Right kidney (tissue), 1 donor: ENCODE results near the gene LRRN4.
"Not testable (repeated sequence)": the region's sequence is repeated elsewhere in the genome, so short reads cannot be mapped to it uniquely, and the experiment has no call there.

Experiments used
- DNase-seq: peaks from one replicate; pipeline ENCODE4 v3.0.0-alpha.2; 2016

Gene LRRN4

DNA sequence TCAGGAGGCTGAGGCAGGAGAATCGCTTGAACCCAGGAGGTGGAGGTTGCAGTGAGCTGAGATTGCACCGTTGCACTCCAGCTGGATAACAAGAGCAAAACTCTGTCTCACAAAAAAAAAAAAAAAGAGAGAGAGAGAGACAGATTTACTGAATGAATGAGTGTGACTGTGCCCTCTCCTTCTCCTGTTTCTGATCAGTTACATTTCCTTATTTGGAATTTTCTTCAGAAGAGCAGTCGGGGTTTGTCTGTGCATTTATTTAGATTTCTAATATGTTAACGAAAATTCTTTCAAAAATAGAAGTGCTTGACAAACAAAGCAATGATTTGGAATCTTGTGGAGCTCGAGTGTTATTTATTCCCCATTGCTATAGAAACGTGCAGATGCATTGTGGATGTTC lies 6.4 kb upstream of the LRRN4 start:
- DNase-seq: no peak

DNA sequence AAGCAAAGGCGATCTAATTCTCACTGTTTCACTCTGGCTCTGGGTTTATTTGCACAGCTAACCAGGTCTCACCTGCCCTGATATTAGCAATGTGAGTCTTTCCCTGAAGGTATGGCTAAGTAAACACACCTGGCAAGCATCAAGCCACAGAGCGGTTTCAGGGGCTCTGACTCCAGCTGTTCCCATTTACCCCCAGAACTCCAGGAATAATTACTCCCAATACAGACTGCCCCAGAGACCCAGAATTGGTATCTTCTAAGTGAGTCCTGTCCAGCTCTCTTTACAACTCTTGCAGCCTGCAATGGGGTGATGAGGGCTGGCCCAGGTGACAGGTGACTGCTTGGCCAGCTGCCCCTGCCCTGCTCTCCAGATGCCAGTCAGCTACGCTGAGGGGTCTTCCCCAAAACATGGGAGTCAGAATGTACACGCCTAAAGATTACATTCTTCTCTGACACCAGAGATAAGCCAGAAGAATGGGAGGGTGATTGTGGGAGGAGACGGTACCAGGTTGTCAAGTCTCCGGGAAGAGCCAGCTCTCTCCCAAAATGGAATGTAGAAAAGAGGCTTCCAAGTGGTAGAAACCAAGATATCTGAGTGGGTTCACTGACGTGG lies 4.9 kb upstream of the LRRN4 start:
- DNase-seq: peak; percentile 19

- no peak for DNase-seq
These were observed 3.8 kb upstream of the LRRN4 start for GRCh38 chr20:6057691-6058090.

GRCh38 chr20:6057139-6057538 lies 3.3 kb upstream of the LRRN4 start:
- no peak for DNase-seq

DNA sequence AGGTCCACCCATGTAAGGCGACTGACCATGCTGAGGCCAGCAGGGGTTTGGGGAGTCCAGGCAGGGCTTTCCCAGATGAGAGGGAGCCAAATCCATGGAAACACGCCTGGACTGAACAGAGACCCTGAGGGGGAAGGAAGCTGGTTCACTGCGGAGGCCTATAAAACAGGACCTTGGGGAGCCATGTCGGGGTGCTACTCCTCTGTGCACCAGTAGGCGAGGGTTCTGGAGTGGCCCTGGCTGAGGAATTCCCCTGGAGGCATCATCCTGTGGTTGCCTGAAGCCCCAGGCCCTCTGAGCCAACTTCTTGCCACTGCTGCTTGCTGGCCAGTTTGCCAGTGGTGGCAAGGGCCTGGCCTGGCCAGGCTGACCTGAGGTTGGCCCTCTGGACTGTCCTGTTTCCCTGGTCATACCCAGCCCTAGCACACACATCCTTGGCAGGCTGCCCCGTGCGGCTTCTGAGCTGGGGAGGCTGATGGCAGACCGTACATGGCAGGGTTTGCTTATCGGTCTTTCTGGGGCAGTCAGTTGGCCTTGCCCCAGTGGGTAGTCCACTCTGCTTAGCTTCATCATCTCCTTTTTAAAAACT lies 2.2 kb upstream of the LRRN4 start:
- DNase-seq: no peak

DNA sequence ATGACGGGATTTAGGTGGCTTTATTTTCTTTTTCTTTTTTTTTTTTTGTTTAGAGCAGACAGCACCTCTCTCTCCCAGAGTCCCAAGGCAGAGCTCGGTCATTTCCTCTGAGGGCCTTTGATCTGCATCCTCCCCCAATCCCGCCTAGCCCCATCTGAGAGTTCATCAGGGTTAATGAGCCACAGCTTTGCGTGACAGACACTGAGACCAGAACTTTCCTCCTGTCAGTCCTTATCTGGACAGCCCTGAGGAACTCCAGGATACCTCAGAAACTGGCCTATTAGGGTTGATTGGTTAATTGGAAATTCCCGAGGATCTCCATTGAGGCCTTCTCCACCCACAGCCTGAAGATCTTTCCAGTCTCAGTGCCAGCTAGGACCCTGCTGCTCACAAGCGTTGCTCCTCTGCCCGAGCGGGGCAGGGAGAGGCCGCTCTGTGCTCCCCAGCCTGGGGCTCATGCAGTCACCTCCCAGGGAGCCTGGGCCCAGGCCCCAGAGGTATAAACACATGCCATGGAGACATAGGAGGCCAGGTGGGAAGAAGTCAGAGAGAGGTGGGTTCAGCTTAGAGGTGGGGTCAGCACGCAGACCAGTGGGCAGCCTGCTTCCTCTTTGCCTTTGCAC lies 1.4 kb upstream of the LRRN4 start:
- DNase-seq: peak; percentile 50

GRCh38 chr20:6054689-6055051 lies 810 bp upstream of the LRRN4 start:
- DNase-seq: peak; percentile 19

GRCh38 chr20:6053064-6053775 lies 640 bp downstream of the LRRN4 start:
- DNase-seq: no peak

DNA sequence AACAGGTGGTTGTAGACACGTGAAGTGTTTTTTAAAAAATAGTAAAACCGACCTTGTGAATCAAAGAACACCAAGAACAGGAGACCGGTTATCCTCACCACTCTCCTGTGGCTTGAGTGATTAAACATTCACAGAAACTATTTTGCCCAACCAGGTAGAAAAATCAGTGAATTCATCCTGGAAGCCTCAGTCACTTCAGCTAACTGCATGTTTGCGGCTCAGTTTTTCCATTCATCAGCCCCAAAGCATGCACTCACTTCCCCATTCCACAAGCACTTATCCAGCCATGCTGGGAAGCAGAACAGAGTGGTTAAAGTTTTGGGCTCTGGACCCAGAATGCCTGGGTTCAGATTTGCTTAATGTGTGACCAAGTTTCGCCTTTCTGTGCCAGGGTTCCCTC lies 2.4 kb downstream of the LRRN4 start:
- no peak for DNase-seq

DNA sequence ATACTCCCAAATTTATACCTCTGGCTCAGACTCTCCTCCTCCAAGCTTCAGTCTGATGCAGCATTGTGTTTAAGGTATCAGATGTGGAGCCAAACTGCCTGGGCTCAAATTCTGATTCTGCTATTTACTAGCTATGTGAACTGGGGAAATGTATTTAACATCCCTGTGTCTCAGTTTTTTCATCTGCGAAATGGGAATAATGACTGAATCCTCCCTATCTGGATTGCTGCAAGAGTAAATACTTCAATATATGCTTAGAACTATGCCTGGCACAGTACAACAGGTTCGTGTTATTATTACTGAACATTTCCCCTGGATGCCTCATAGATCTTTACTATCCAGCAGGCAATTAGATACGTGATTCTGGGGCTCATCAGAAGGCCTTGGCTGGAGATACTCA lies 5.5 kb downstream of the LRRN4 start:
- no peak for DNase-seq

DNA sequence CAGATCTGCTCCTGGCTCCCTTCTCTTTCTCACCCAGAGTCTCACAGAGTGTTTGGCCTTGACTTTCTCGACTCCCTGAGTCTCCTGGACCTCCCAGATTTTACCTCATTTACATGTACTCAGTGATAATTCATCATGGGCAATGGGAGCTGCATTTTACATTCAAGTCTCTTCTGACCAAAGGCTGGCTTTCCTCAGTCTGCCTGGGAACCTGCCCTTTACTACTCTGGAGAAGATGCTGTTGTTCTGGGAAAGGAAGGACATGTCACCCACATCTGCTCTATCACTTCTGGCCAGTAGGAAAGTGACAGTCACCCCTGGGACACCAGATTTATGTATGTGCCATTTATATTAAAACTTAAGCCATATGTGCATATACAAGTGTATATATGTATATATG lies 7.4 kb downstream of the LRRN4 start:
- no peak for DNase-seq

DNA sequence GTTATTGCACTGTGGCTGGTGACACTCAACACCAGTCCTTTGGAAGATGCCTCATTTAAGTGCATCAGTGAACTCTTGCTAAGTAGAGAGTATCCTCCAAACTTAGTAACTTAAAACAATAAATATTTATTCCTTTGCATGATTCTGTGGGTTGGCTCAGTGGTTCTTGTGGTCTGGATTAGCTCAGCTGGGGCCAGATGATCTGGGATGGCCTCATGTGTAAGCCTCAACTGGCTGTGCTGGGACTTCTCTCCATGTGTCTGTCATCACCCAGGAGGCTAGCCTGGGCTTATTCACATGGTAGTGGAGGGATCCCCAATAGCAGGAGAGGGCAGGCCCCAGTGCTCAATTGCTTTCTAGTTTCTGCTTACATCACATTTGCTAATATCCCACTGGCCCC lies 8.3 kb downstream of the LRRN4 start:
- no peak for DNase-seq

DNA sequence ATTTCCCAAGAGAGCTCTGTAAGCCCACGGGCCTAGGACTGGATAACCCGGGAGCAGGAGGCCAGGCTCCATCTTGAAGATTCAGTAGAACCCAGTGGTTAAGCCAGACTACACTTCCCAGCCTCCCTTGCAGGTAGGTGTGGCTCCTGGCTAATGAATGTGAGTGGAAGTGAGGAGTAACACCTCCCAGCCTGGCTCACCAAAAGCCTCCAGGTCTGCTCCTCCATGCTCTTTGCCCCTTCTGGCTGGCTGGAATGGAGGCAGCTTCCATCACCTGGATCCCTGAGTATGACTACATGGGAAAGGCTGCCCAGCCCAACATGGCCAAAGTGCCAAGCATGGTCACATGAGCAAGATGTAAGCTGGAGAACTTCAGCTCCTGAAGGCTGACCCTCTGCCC lies 9.7 kb downstream of the LRRN4 start:
- no peak for DNase-seq

GRCh38 chr20:6041808-6042265 lies 12.0 kb downstream of the LRRN4 start:
- DNase-seq: no peak

GRCh38 chr20:6040958-6041807 lies 12.7 kb downstream of the LRRN4 start:
- peak; percentile 22 for DNase-seq

DNA sequence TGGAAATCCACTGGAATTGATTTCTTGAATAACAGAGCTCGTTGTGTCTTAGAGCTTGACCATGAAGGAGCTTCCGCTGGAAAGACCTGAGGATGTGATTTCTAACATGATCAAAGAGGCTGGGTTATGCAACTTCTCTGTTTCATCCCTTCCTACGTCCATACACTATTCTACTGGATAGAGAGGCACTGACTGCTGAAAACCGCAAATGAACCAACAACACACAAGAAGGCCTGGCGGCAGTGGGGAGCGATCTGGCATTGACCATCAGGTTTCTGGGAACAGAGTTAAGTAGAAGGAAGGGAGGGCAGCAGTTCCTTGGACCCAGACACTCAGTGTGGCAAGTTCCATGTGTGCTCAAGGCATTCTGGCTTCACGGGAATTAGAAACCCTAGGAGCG lies 13.3 kb downstream of the LRRN4 start:
- no peak for DNase-seq

- DNase-seq: no peak
These were observed 14.1 kb downstream of the LRRN4 start for GRCh38 chr20:6039766-6040165.

DNA sequence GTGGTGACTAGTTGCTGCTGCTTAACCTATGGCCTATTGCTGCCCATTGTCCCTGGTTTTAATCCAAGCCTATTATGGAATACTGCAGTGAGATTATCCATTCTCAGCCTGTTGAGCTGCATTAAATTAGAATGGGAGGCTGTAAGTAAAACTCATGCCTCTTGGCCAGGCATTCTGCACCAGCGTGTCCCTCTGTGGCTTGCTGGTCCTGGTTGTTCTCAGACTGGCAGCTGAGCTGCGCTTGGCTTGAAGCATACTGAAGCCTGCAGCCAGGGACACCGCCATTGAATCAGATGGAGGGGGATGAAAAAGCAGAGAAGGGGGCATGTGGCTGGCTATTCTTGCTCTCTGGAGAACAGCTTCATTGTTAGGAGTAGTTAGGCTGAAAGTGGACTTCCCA lies 15.6 kb downstream of the LRRN4 start:
- no peak for DNase-seq

DNA sequence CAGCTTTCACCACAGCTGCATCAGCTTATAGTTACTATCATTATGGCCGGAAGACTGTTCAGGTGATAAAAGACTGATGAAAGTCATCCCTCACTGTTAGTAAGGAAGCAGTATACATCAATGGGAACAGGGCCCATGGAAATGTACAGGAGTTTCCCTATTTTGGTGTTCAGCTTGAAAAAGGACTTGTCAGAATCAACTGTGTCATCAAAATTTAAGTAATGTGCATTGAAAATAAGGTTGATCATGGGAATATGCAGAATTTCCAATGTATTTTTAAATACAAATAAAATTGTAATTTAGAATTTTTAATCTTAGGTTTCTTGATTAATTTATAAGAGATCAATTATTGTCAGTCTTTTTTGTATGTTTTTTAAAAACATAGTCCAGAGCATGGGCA lies 16.8 kb downstream of the LRRN4 start:
- DNase-seq: no peak

GRCh38 chr20:6036213-6036612 lies 17.6 kb downstream of the LRRN4 start:
- no peak for DNase-seq

DNA sequence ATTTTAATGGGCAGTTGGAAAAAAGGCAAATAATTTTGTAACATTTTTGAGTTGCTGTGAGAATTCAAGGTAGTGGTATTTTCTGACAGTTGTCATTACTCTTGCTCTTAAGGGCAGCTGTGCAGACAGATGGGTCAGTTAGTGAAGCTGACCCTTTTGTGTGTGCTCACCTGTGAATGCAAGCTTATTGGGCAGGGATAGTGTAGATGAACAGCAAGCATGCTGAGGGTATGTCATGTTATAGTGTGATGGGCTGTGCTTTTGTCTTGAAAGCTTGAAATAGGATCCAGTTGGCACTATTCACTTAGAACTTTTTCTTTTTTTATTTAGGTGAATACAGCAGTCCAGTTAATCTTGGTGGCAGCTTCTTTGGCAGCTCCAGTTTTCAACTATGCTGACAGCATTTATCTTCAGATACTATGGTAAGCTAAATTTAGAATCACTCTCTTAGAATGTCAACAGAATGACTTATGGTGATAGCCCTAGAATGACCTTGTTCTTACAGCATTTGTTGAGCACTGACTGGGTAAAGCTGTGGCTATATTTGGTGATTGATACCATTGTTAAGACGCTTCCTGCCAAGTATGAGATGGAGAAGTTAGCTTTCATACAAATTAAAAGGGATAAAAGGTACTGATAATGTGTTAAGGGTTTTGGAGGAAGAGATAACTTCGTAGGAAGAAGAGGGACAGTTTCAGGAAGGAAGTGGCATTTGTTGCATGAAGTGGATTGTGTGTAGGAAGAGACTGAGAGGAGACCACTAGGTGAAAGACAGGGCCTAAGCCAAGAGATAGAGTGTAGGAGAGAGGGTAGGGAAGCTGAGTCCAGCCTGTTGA lies 19.5 kb downstream of the LRRN4 start:
- no peak for DNase-seq

GRCh38 chr20:6032907-6033306 lies 21.0 kb downstream of the LRRN4 start:
- DNase-seq: not testable (repeated sequence)
